ENCODE results near the gene EYA2.

The EYA2 gene

DNA sequence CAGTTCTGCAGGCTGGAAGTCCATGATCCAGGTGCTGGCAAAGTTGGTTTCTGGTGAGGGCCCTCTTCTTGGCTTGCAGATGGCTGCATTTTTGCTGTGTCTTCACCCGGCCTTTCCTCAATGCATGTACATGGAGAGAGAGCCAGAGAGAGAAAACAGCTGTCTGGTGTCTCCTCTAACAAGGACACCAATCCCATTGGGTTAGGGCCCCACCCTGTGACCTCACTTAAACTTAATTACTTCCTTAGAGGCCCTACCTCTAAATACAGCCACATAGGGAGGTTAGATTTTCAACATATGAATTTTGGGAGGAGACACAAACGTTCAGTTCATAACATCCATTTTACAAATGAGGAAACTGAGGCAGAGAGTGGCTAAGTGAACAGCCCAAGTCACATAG lies 259.4 kb downstream of the EYA2 start:
- Histone ChIP-seq H3K27ac (ENCODE audit: low read depth in 2 of 2, low read length in 2 of 2) (no peak overlapping the region), H3K36me3 (ENCODE audit: control insufficient read depth in 2 of 2, insufficient read depth in 2 of 2, low read length in 2 of 2) (no peaks in the 10 kb centered on the region), H3K9ac (ENCODE audit: low read depth in 1 of 2, low read length in 2 of 2) (no peak overlapping the region), H3K27me3 (ENCODE audit: control insufficient read depth in 2 of 2, insufficient read depth in 2 of 2, low read length in 2 of 2) (no peaks in the 10 kb centered on the region), H3K4me3 (ENCODE audit: low read length in 2 of 2) (no peak overlapping the region), H3K4me1 (ENCODE audit: control insufficient read depth in 2 of 2, insufficient read depth in 2 of 2, low read length in 2 of 2) (no peaks in the 10 kb centered on the region), H3K9me3 (ENCODE audit: control insufficient read depth in 2 of 2, low read length in 2 of 2) (no peaks in the 10 kb centered on the region)

DNA sequence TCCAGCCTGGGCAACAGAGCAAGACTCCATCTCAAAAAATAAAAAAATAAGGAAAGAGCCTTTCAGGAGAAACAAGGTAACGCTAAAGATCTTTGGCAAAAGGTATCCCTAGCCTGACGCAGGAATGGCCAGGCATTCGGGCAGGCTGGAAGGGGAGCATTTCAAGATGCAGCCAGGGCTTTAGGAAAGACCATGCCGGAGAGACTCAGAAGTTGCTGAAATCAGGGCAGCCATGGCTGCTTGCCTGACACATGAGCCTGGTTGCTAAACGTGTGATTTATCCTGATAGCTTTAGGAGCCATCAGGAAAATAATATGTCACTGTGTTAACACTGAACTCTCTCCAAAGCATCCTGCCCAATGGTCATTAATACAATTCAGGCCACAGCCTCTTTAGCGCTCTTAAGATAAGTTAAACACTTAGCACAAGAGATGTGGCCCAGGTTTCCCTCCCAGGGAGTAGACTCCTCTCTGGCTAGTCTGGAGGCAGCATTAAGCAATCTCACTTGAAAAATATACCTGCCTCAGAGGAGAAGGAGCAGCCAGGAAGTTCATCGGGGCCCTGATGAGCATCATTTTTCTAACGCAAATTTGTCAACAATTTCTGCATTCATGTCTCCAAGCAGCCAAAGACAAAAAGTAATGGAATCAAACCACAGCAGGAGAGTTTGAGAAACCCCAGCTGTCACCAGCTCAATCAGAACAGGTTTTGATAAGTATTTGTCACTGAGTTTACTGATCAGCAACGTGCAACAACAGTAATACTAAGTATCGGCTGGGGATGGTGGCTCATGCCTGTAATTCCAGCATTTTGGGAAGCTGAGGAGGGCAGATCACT lies 261.9 kb downstream of the EYA2 start:
- Histone ChIP-seq H3K4me3 (ENCODE audit: low read length in 2 of 2) (no peak overlapping the region), H3K9ac (ENCODE audit: low read depth in 1 of 2, low read length in 2 of 2) (no peak overlapping the region), H3K36me3 (ENCODE audit: control insufficient read depth in 2 of 2, insufficient read depth in 2 of 2, low read length in 2 of 2) (no peaks in the 10 kb centered on the region), H3K9me3 (ENCODE audit: control insufficient read depth in 2 of 2, low read length in 2 of 2) (no peaks in the 10 kb centered on the region), H3K27me3 (ENCODE audit: control insufficient read depth in 2 of 2, insufficient read depth in 2 of 2, low read length in 2 of 2) (no peaks in the 10 kb centered on the region), H3K4me1 (ENCODE audit: control insufficient read depth in 2 of 2, insufficient read depth in 2 of 2, low read length in 2 of 2) (no peaks in the 10 kb centered on the region), H3K27ac (ENCODE audit: low read depth in 2 of 2, low read length in 2 of 2) (no peak overlapping the region)

DNA sequence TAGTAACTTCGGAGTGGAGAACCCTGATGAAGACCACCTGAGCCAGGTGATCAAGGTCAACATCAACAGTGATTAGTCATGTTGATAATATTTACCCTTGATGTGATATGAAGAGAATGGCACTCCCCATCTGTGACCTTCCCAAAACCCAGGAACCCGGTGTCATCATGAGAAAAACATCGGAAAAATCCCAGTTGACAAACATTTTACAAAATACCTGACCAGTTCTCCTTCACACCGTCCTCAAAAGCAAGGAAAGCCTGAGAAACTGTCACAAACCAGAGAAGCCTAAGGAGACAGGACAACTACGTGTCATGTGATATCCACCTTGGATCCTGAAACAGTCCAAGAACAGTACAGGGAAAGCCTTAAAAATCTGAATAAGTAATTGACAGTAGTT lies 264.5 kb downstream of the EYA2 start:
- no peak overlapping the region for H3K9ac ChIP-seq (ENCODE audit: low read depth in 1 of 2, low read length in 2 of 2)
- no peak overlapping the region for H3K27ac ChIP-seq (ENCODE audit: low read depth in 2 of 2, low read length in 2 of 2)
- no peak overlapping the region for H3K4me3 ChIP-seq (ENCODE audit: low read length in 2 of 2)
- H3K36me3 ChIP-seq (ENCODE audit: control insufficient read depth in 2 of 2, insufficient read depth in 2 of 2, low read length in 2 of 2): no peaks in the 10 kb centered on the region
- H3K9me3 ChIP-seq (ENCODE audit: control insufficient read depth in 2 of 2, low read length in 2 of 2): no peaks in the 10 kb centered on the region
- no peaks in the 10 kb centered on the region for H3K4me1 ChIP-seq (ENCODE audit: control insufficient read depth in 2 of 2, insufficient read depth in 2 of 2, low read length in 2 of 2)
- H3K27me3 ChIP-seq (ENCODE audit: control insufficient read depth in 2 of 2, insufficient read depth in 2 of 2, low read length in 2 of 2): no peaks in the 10 kb centered on the region

DNA sequence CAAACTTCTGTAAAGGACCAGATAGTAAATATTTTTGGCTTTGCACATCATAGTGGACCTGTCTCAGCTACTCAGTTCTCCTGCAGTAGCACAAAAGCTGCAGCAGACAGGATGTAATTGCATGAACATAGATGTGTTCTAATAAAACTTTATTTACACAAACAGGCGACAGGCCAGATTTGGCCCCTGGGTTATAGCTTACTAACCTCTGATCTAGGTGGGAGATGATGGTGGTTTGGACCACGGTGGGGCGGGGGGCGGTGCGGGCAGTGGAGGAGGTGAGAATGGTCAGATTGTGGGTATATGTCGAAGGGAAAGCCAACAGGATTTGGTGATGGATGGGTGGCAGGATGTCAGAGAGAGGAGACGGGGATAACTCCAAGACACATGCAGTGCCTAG lies 265.6 kb downstream of the EYA2 start:
- H3K4me3 ChIP-seq (ENCODE audit: low read length in 2 of 2): no peak overlapping the region
- no peaks in the 10 kb centered on the region for H3K4me1 ChIP-seq (ENCODE audit: control insufficient read depth in 2 of 2, insufficient read depth in 2 of 2, low read length in 2 of 2)
- no peaks in the 10 kb centered on the region for H3K9me3 ChIP-seq (ENCODE audit: control insufficient read depth in 2 of 2, low read length in 2 of 2)
- no peak overlapping the region for H3K27ac ChIP-seq (ENCODE audit: low read depth in 2 of 2, low read length in 2 of 2)
- H3K36me3 ChIP-seq (ENCODE audit: control insufficient read depth in 2 of 2, insufficient read depth in 2 of 2, low read length in 2 of 2): no peaks in the 10 kb centered on the region
- H3K9ac ChIP-seq (ENCODE audit: low read depth in 1 of 2, low read length in 2 of 2): no peak overlapping the region
- no peaks in the 10 kb centered on the region for H3K27me3 ChIP-seq (ENCODE audit: control insufficient read depth in 2 of 2, insufficient read depth in 2 of 2, low read length in 2 of 2)

DNA sequence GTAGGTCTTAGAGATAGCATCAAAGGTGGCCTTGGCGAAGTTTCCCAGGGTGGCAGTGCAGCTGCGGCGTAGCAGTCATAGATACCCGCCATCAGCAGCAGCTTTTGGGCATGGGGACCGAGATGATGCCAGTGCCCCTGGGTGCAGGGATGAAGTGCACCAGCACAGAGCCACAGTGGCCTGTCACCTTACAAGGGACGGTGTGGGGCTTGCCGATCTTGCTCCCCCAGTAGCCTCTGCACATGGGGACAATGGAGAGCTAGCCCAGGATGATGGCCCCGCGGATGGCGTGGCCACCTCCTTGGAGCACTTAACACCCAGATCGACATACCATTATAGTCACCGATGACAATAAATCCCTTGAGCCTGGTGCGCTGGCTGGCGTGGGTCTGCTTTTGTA lies 266.3 kb downstream of the EYA2 start:
- no peaks in the 10 kb centered on the region for H3K36me3 ChIP-seq (ENCODE audit: control insufficient read depth in 2 of 2, insufficient read depth in 2 of 2, low read length in 2 of 2)
- H3K27me3 ChIP-seq (ENCODE audit: control insufficient read depth in 2 of 2, insufficient read depth in 2 of 2, low read length in 2 of 2): no peaks in the 10 kb centered on the region
- no peak overlapping the region for H3K27ac ChIP-seq (ENCODE audit: low read depth in 2 of 2, low read length in 2 of 2)
- no peak overlapping the region for H3K9ac ChIP-seq (ENCODE audit: low read depth in 1 of 2, low read length in 2 of 2)
- H3K9me3 ChIP-seq (ENCODE audit: control insufficient read depth in 2 of 2, low read length in 2 of 2): no peaks in the 10 kb centered on the region
- no peaks in the 10 kb centered on the region for H3K4me1 ChIP-seq (ENCODE audit: control insufficient read depth in 2 of 2, insufficient read depth in 2 of 2, low read length in 2 of 2)
- no peak overlapping the region for H3K4me3 ChIP-seq (ENCODE audit: low read length in 2 of 2)

DNA sequence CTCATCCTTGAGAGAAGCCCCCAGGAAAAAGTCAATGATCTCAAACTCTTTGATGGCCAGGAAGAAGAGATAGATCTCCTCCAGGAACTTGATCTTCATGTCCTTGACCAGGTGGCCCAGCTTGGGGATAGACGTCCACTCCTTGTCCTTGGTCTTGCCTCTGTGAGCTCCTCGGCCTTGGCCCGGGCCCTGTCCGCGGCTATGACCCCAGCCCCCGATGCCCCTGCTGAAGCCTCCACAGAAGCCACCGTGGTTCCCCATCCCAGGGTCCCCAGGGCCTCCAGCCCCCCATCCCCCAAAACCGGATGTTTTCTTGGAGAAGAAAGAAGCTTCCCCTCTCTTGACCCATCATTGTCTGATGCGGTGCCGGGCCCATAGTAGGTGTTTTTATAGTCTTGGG lies 266.8 kb downstream of the EYA2 start:
- Histone ChIP-seq H3K27ac (ENCODE audit: low read depth in 2 of 2, low read length in 2 of 2) (no peak overlapping the region), H3K36me3 (ENCODE audit: control insufficient read depth in 2 of 2, insufficient read depth in 2 of 2, low read length in 2 of 2) (no peaks in the 10 kb centered on the region), H3K9ac (ENCODE audit: low read depth in 1 of 2, low read length in 2 of 2) (no peak overlapping the region), H3K4me1 (ENCODE audit: control insufficient read depth in 2 of 2, insufficient read depth in 2 of 2, low read length in 2 of 2) (no peaks in the 10 kb centered on the region), H3K27me3 (ENCODE audit: control insufficient read depth in 2 of 2, insufficient read depth in 2 of 2, low read length in 2 of 2) (no peaks in the 10 kb centered on the region), H3K4me3 (ENCODE audit: low read length in 2 of 2) (no peak overlapping the region), H3K9me3 (ENCODE audit: control insufficient read depth in 2 of 2, low read length in 2 of 2) (no peaks in the 10 kb centered on the region)

DNA sequence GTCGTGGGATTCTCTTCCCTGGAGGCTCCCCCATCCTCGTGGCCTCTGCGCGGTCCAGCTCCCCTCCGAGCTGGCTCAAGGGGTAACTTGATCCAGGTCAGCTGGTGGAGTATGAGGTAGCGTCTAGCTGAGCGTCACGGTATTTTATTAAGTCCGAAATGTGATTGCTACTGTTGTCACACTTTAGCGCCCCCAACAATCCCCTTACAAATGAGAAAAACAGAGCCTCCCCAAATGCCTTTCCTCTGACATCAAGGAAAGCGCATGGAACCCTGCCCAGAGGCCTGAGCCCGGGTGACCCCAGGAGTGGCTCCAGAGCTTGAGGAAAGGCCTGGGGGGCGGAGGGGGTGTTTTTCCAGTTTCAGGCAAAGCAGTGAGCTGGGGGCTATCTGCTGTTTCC lies 269.5 kb downstream of the EYA2 start:
- Histone ChIP-seq H3K36me3 (ENCODE audit: control insufficient read depth in 2 of 2, insufficient read depth in 2 of 2, low read length in 2 of 2) (no peaks in the 10 kb centered on the region), H3K4me3 (ENCODE audit: low read length in 2 of 2) (no peak overlapping the region), H3K9ac (ENCODE audit: low read depth in 1 of 2, low read length in 2 of 2) (no peak overlapping the region), H3K4me1 (ENCODE audit: control insufficient read depth in 2 of 2, insufficient read depth in 2 of 2, low read length in 2 of 2) (no peaks in the 10 kb centered on the region), H3K9me3 (ENCODE audit: control insufficient read depth in 2 of 2, low read length in 2 of 2) (no peaks in the 10 kb centered on the region), H3K27ac (ENCODE audit: low read depth in 2 of 2, low read length in 2 of 2) (no peak overlapping the region), H3K27me3 (ENCODE audit: control insufficient read depth in 2 of 2, insufficient read depth in 2 of 2, low read length in 2 of 2) (no peaks in the 10 kb centered on the region)

DNA sequence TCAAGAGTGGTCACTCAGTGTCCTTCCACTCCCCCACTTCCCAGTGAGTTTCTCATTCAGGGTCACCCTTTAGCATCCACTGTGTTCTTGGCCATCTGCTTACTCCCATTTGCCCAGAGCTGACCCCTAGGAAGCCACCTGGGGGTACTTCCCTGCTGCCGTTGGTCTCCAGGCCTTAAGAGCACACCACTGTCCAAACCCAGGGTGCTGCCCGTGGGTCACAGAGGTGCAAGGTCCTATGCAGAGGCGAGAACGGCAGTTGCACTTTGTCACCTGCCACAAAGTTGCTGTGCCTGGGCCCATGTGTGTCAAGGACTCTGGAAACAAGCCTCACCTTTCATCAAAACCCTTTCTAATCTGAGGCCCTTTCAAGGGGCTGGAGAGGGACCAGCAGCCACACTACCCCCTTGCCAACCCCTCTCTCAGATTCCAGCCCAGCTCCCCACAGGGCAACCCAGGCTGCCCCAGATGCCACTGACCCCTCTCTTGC lies 270.8 kb downstream of the EYA2 start:
- no peak overlapping the region for H3K27ac ChIP-seq (ENCODE audit: low read depth in 2 of 2, low read length in 2 of 2)

DNA sequence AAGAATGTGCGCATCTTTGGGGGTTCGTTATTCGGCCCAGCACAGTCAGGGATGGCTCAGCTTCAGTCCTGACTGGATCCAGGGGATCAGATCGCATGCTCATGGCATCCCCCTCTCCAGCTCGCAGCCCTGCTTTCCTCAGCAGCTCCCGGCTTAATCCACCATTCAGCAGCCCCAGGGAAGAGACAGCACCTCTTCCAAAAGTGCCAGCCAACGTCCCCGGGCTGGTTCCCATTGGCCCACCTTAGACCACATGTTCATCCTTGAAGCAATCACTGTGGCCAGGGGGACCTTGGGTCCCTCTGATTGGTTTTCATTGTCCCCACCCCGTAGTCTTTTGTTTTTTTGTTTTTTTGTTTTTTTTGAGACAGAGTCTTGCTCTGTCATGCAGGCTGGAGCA lies 273.2 kb downstream of the EYA2 start:
- Histone ChIP-seq H3K9ac (ENCODE audit: low read depth in 1 of 2, low read length in 2 of 2) (no peak overlapping the region), H3K27me3 (ENCODE audit: control insufficient read depth in 2 of 2, insufficient read depth in 2 of 2, low read length in 2 of 2) (no peaks in the 10 kb centered on the region), H3K4me3 (ENCODE audit: low read length in 2 of 2) (no peak overlapping the region), H3K4me1 (ENCODE audit: control insufficient read depth in 2 of 2, insufficient read depth in 2 of 2, low read length in 2 of 2) (no peaks in the 10 kb centered on the region), H3K27ac (ENCODE audit: low read depth in 2 of 2, low read length in 2 of 2) (no peak overlapping the region), H3K36me3 (ENCODE audit: control insufficient read depth in 2 of 2, insufficient read depth in 2 of 2, low read length in 2 of 2) (peaks cover 0 to 2% of the 10 kb centered on the region in 2 donors), H3K9me3 (ENCODE audit: control insufficient read depth in 2 of 2, low read length in 2 of 2) (no peaks in the 10 kb centered on the region)

More for the DNA sequence above, 270.8 kb downstream of the EYA2 start:
- no peak overlapping the region for H3K9ac ChIP-seq (ENCODE audit: low read depth in 1 of 2, low read length in 2 of 2)
- no peaks in the 10 kb centered on the region for H3K4me1 ChIP-seq (ENCODE audit: control insufficient read depth in 2 of 2, insufficient read depth in 2 of 2, low read length in 2 of 2)
- no peaks in the 10 kb centered on the region for H3K9me3 ChIP-seq (ENCODE audit: control insufficient read depth in 2 of 2, low read length in 2 of 2)
- no peak overlapping the region for H3K4me3 ChIP-seq (ENCODE audit: low read length in 2 of 2)
- no peaks in the 10 kb centered on the region for H3K27me3 ChIP-seq (ENCODE audit: control insufficient read depth in 2 of 2, insufficient read depth in 2 of 2, low read length in 2 of 2)
- no peaks in the 10 kb centered on the region for H3K36me3 ChIP-seq (ENCODE audit: control insufficient read depth in 2 of 2, insufficient read depth in 2 of 2, low read length in 2 of 2)

DNA sequence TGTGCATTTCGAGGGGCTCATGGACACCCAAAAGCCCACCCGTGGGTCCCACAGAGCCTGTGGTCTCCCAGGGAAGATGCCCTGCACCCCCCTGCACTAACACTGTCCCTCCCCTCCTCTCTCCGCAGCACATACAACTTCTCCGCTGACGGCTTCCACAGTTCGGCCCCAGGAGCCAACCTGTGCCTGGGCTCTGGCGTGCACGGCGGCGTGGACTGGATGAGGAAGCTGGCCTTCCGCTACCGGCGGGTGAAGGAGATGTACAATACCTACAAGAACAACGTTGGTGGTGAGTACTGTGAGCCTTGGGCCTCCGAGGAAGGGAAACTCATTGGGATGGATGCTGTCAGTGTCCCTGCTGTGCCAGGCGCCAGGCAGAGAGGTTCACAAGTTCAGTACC lies 277.9 kb downstream of the EYA2 start:
- no peaks in the 10 kb centered on the region for H3K4me1 ChIP-seq (ENCODE audit: control insufficient read depth in 2 of 2, insufficient read depth in 2 of 2, low read length in 2 of 2)
- H3K9ac ChIP-seq (ENCODE audit: low read depth in 1 of 2, low read length in 2 of 2): no peak overlapping the region
- H3K4me3 ChIP-seq (ENCODE audit: low read length in 2 of 2): no peak overlapping the region
- no peak overlapping the region for H3K27ac ChIP-seq (ENCODE audit: low read depth in 2 of 2, low read length in 2 of 2)
- no peaks in the 10 kb centered on the region for H3K9me3 ChIP-seq (ENCODE audit: control insufficient read depth in 2 of 2, low read length in 2 of 2)
- H3K36me3 ChIP-seq (ENCODE audit: control insufficient read depth in 2 of 2, insufficient read depth in 2 of 2, low read length in 2 of 2): peaks cover 0 to 5% of the 10 kb centered on the region in 2 donors
- H3K27me3 ChIP-seq (ENCODE audit: control insufficient read depth in 2 of 2, insufficient read depth in 2 of 2, low read length in 2 of 2): no peaks in the 10 kb centered on the region

Measured in mucosa of rectum (tissue), 2 donors.